H1 (cell line): Measurements from ENCODE around the gene FGF11. TPM values are rescaled to one million over a fixed set of nuclear protein-coding genes. Genes with fewer than 3 reads are reported as not detected.

Source experiments
- CTCF ChIA-PET: fragments of 300-600 bp; sonication (Branson Sonifier 250); formaldehyde crosslinking; loops from one replicate; lab custom pipeline; 2021; ENCODE audit not compliant: partially characterized antibody; lab: Charles Lee
- POLR2A ChIA-PET: fragments of 300-600 bp; sonication (Branson Sonifier 250); formaldehyde crosslinking; loops from one replicate; lab custom pipeline; 2021; ENCODE audit warnings: inconsistent platforms; ENCODE audit not compliant: partially characterized antibody; lab: Charles Lee
- DNase-seq, 2 experiments: peaks; one replicate each; pipeline versions ENCODE4 v3.0.0 to v3.0.0-alpha.2; 2010 to 2022; ENCODE audit warnings: low spot score in 2 of 2, low read depth in 1 of 2, mixed read lengths in 1 of 2
- FAIRE-seq: peaks from 2 replicates; lab custom pipeline; 2011; peaks lifted over from hg19 to GRCh38; lab: Jason Lieb, UNC
- H2AFZ ChIP-seq: 2 replicates; pipeline ENCODE4 v1.8.1; 2012; ENCODE audit warnings: low read length, inconsistent platforms
- H2AK5ac ChIP-seq: 2 replicates; pipeline ENCODE4 v1.6.1; 2013; ENCODE audit warnings: low read depth, low read length
- H2BK120ac ChIP-seq: replicated peaks from 2 replicates; pipeline ENCODE3; 2013; ENCODE audit warnings: low read depth, low read length, inconsistent platforms
- H2BK12ac ChIP-seq: 2 replicates; pipeline ENCODE4 v1.6.1; 2013; ENCODE audit warnings: low read depth, low read length
- H2BK15ac ChIP-seq: 2 replicates; pipeline ENCODE4 v1.6.1; 2013; ENCODE audit warnings: low read length
- H2BK20ac ChIP-seq: 2 replicates; pipeline ENCODE4 v1.6.1; 2013; ENCODE audit warnings: low read length
- H2BK5ac ChIP-seq: 2 replicates; pipeline ENCODE4 v1.6.1; 2013; ENCODE audit warnings: low read depth, low read length
- H3K14ac ChIP-seq: 2 replicates; pipeline ENCODE4 v1.6.1; 2013; ENCODE audit warnings: inconsistent platforms; ENCODE audit not compliant: insufficient read length
- H3K18ac ChIP-seq: 2 replicates; pipeline ENCODE4 v1.6.1; 2013; ENCODE audit warnings: low read length; ENCODE audit errors: extremely low read depth
- H3K23ac ChIP-seq: 2 replicates; pipeline ENCODE4 v1.6.1; 2013; ENCODE audit warnings: inconsistent platforms; ENCODE audit not compliant: insufficient read length
- H3K23me2 ChIP-seq: 2 replicates; pipeline ENCODE4 v1.6.1; 2013; ENCODE audit warnings: low read depth, low read length
- H3K27ac ChIP-seq: 2 replicates; pipeline ENCODE4 v1.6.1; 2011; ENCODE audit warnings: low read depth, low read length, inconsistent platforms
- H3K27me3 ChIP-seq, 4 experiments: replicated peaks in 1 of 4; 1 replicate in 1 of 4; 2 replicates in 3 of 4; pipeline versions ENCODE4 v1.6.1 to v1.8.1; 2011 to 2013; ENCODE audit warnings: low read length in 3 of 4, mild to moderate bottlenecking in 3 of 4, inconsistent platforms in 2 of 4, mixed read lengths in 2 of 4, moderate library complexity in 1 of 4; ENCODE audit not compliant: control insufficient read depth in 3 of 4, insufficient read depth in 3 of 4; ENCODE audit errors: extremely low read depth in 1 of 4
- H3K36me3 ChIP-seq, 4 experiments: 2 replicates each; pipeline versions ENCODE4 v1.6.1 to v1.8.1; 2011 to 2013; ENCODE audit warnings: mild to moderate bottlenecking in 4 of 4, low read length in 3 of 4, moderate library complexity in 2 of 4, control low read depth in 1 of 4, inconsistent platforms in 1 of 4; ENCODE audit not compliant: insufficient read depth in 4 of 4, control insufficient read depth in 2 of 4
- H3K4ac ChIP-seq: replicated peaks from 2 replicates; pipeline ENCODE3; 2013; ENCODE audit warnings: low read length, low read depth, mixed read lengths, inconsistent platforms; ENCODE audit not compliant: insufficient read length
- H3K4me1 ChIP-seq, 4 experiments: replicated peaks in 1 of 4; 1 replicate in 1 of 4; 2 replicates in 3 of 4; pipeline versions ENCODE4 v1.6.1 to v1.8.1; 2011 to 2013; ENCODE audit warnings: low read length in 3 of 4, inconsistent platforms in 2 of 4, mixed read lengths in 1 of 4; ENCODE audit not compliant: insufficient read depth in 4 of 4, control insufficient read depth in 3 of 4
- H3K4me2 ChIP-seq, 2 experiments: 2 replicates each; pipeline versions ENCODE4 v1.6.1 to v1.8.1; 2011 to 2013; ENCODE audit warnings: low read depth in 2 of 2, low read length in 2 of 2, control low read depth in 1 of 2, inconsistent platforms in 1 of 2, mild to moderate bottlenecking in 1 of 2; ENCODE audit not compliant: insufficient read depth in 1 of 2
- H3K4me3 ChIP-seq, 4 experiments: fragments of 200-600, 300-600 bp in 1 of 4; sonication (generic), shearing (Covaris generic), sonication (Bioruptor Twin) in 1 of 4; 2 replicates each; pipeline versions ENCODE4 v1.5.1 to v1.8.1; 2011 to 2016; ENCODE audit warnings: low read length in 4 of 4, low read depth in 3 of 4, control low read depth in 2 of 4, inconsistent platforms in 2 of 4, mild to moderate bottlenecking in 2 of 4, mixed read lengths in 1 of 4, moderate library complexity in 1 of 4; ENCODE audit not compliant: insufficient read depth in 2 of 4; ENCODE audit errors: extremely low read depth in 1 of 4
- H3K56ac ChIP-seq: replicated peaks from 2 replicates; pipeline ENCODE3; 2013; ENCODE audit warnings: low read depth, mild to moderate bottlenecking, mixed read lengths, low read length, inconsistent platforms; ENCODE audit not compliant: insufficient read length
- H3K79me1 ChIP-seq: 2 replicates; pipeline ENCODE4 v1.6.1; 2013; ENCODE audit warnings: low read depth, low read length, control low read depth
- H3K79me2 ChIP-seq, 2 experiments: 2 replicates each; pipeline versions ENCODE4 v1.6.1 to v1.8.1; 2012 to 2013; ENCODE audit warnings: low read length in 2 of 2, mild to moderate bottlenecking in 2 of 2, inconsistent platforms in 1 of 2; ENCODE audit not compliant: insufficient read depth in 2 of 2, control insufficient read depth in 1 of 2
- H3K9ac ChIP-seq, 4 experiments: replicated peaks in 1 of 4; 1 replicate in 1 of 4; 2 replicates in 3 of 4; pipeline versions ENCODE4 v1.6.1 to v1.8.1; 2011 to 2013; ENCODE audit warnings: low read depth in 3 of 4, low read length in 3 of 4, control low read depth in 2 of 4, mild to moderate bottlenecking in 2 of 4, moderate library complexity in 2 of 4, inconsistent platforms in 1 of 4; ENCODE audit errors: extremely low read depth in 1 of 4
- H3K9me3 ChIP-seq, 2 experiments: 2 replicates each; pipeline versions ENCODE4 v1.6.1 to v1.8.1; 2012 to 2013; ENCODE audit warnings: mild to moderate bottlenecking in 2 of 2, moderate library complexity in 2 of 2, control low read depth in 1 of 2, inconsistent platforms in 1 of 2, low read depth in 1 of 2, low read length in 1 of 2, mixed read lengths in 1 of 2; ENCODE audit not compliant: insufficient read depth in 2 of 2
- H4K20me1 ChIP-seq, 2 experiments: replicated peaks in 1 of 2; 2 replicates each; pipeline versions ENCODE3 to v1.8.1; 2011 to 2013; ENCODE audit warnings: inconsistent platforms in 2 of 2, low read length in 2 of 2, mild to moderate bottlenecking in 1 of 2; ENCODE audit not compliant: insufficient read depth in 2 of 2, control insufficient read depth in 1 of 2
- H4K5ac ChIP-seq: 2 replicates; pipeline ENCODE4 v1.6.1; 2013; ENCODE audit warnings: low read length, low read depth, mixed read lengths, inconsistent platforms; ENCODE audit not compliant: insufficient read length
- H4K8ac ChIP-seq: 2 replicates; pipeline ENCODE4 v1.8.0; 2013; ENCODE audit warnings: mild to moderate bottlenecking, moderate library complexity, low read length, inconsistent platforms; ENCODE audit not compliant: insufficient read depth; ENCODE audit errors: extremely low read depth
- H4K91ac ChIP-seq: replicated peaks from 2 replicates; pipeline ENCODE3; 2013; ENCODE audit warnings: low read length, mixed read lengths, inconsistent platforms; ENCODE audit not compliant: insufficient read length
- CHD2 ChIP-seq: IDR thresholded peaks from 2 replicates; pipeline ENCODE4 v1.6.1; 2012; ENCODE audit warnings: low read length, improper control_type of control experiment
- SAP30 ChIP-seq: fragments of 300-600 bp; sonication (generic); IDR thresholded peaks from 2 replicates; pipeline ENCODE4 v1.7.1; 2012; ENCODE audit warnings: low read length, moderate library complexity, mild to moderate bottlenecking, inconsistent platforms; ENCODE audit not compliant: insufficient read depth, insufficient replicate concordance
- WGBS, 2 experiments: shearing (Covaris generic) in 1 of 2; methylation state at CpG; one replicate each; pipeline versions ENCODE4 v1.1.6 to v1.1.7; 2013 to 2015; ENCODE audit warnings: low lambda C conversion rate in 2 of 2, mixed read lengths in 2 of 2, inconsistent platforms in 1 of 2, low coverage in 1 of 2, missing lambda C conversion rate in 1 of 2; ENCODE audit not compliant: insufficient replicate concordance in 2 of 2, insufficient coverage in 1 of 2, insufficient read length in 1 of 2; ENCODE audit errors: extremely low coverage in 1 of 2, missing lambda C conversion rate in 1 of 2; 5-methylcytosine and 5-hydroxymethylcytosine counted together
- polyA plus RNA-seq, 7 experiments: library from polyadenylated mRNA; depleted of rRNA in 3 of 7; stranded (reverse) in 5 of 7; unstranded in 2 of 7; fragments of >200 nt in 5 of 7; fragments of 200-250 nt in 2 of 7; gene quantifications; 1 replicate in 5 of 7; 2 replicates in 1 of 7; 4 replicates in 1 of 7; pipeline versions ENCODE4 v1.2.1 to v1.2.3, GENCODE V29; 2011 to 2013; ENCODE audit warnings: missing spikeins in 2 of 7, mixed read lengths in 2 of 7
- total RNA-seq: library from RNA; stranded (reverse); fragmentation: NEBNext Ultra II Directional; extraction: Animal tissue kit (Norgen Biotek cat#: 25700); gene quantifications from 2 replicates; pipeline ENCODE4 v1.2.1, GENCODE V29; 2021

FGF11 gene
- total and polyA plus RNA-seq, 2 of the 8 experiments (the other 6 are each of a cell fraction or from before 2014, with no cell fraction given) = 11.8 to 26.1 TPM

DNA sequence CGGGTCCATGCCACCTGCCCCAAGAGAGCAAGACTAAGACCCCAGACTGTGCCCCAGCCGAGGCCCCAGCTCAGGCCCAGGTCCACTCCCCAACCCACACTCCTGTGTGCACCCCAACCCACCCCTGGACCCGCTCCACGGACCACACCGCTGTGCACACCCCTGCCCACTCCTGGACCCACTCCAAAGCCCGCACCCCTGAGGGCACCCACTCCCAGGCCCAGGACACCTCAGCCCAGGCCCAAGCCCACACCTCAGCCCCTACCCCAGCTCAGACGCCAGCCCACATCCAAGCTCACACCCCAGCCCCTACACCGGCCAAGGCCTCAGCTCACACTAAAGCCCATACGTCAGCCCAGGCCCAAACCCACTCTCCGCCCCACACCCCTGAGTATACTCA, 9.6 kb upstream of the FGF11 start:
- Histone ChIP-seq H3K27ac (no peak overlapping the region), H3K56ac (no peak overlapping the region), H4K91ac (no peak overlapping the region), H3K4ac (no peak overlapping the region), H2BK20ac (no peak overlapping the region), H3K23me2 (no peaks in the 10 kb centered on the region), H3K9ac (no peak overlapping the region), H3K23ac (no peak overlapping the region), H2BK5ac (no peak overlapping the region), H3K79me2 (no peaks in the 10 kb centered on the region), H3K4me1 (no peaks in the 10 kb centered on the region; a peak in 1 of 7 replicates), H4K20me1 (peaks cover 0 to 3% of the 10 kb centered on the region in 2 experiments), H2BK120ac (no peak overlapping the region), H2BK15ac (no peak overlapping the region), H3K27me3 (no peaks in the 10 kb centered on the region; a peak in 1 of 7 replicates), H2AFZ (no peak overlapping the region), H4K8ac (no peak overlapping the region), H3K4me3 (no peak overlapping the region), H4K5ac (no peak overlapping the region), H3K14ac (no peak overlapping the region), H2BK12ac (no peak overlapping the region), H3K18ac (no peak overlapping the region), H3K36me3 (no peaks in the 10 kb centered on the region), H3K4me2 (no peak overlapping the region), H3K9me3 (no peaks in the 10 kb centered on the region), H3K79me1 (no peaks in the 10 kb centered on the region), H2AK5ac (no peak overlapping the region)
- WGBS, 2 experiments = 89% methylated on average over 9 of the region's 10 CpGs; no CpG with 5 or more reads in 1 of the 2 experiments
- DNase-seq (no peak), FAIRE-seq (no peak)
- TF ChIP-seq SAP30 = no peak
- no peak for TF ChIP-seq CHD2
- CTCF ChIA-PET = interaction anchor here (0.7 to 1.0 kb wide), 2 partner anchors 81 to 258 kb away, joined by 3 read pairs; partner anchors contain the start of gene TP53
- POLR2A ChIA-PET = interaction anchor here (0.7 to 1.3 kb wide), 3 partner anchors 9 to 21 kb away, joined by 3 to 4 read pairs (median 4); partner anchors contain the start of gene FGF11
